DOHH2 (cell line): Measurements from ENCODE around the gene EXD3.

Experiments used
- CTCF ChIP-seq: fragments of 200-600 bp; sonication (generic); IDR thresholded peaks from one replicate; pipeline ENCODE4 v1.5.1; 2014; ENCODE audit warnings: antibody characterized with exemption, mild to moderate bottlenecking, low read depth, low read length; ENCODE audit not compliant: poor library complexity, severe bottlenecking
- EZH2phosphoT487 ChIP-seq: fragments of 200-600 bp; sonication (generic); IDR thresholded peaks from 2 replicates; pipeline ENCODE4 v1.6.1; 2017; ENCODE audit warnings: borderline replicate concordance, mild to moderate bottlenecking, antibody characterized with exemption, low read length, moderate library complexity, mixed read lengths

- TF ChIP-seq CTCF, result no peak
- TF ChIP-seq EZH2phosphoT487, result no peak
Measured at GRCh38 chr9:137395666-137396010, 27.3 kb downstream of the EXD3 start.
